AG10803 (cell line): ENCODE data around the gene RGL2.

Experiments
- DNase-seq: peaks from one replicate; pipeline ENCODE4 v3.0.0; 2010; ENCODE audit warnings: low read depth
- H3K4me3 ChIP-seq: 2 replicates; pipeline ENCODE4 v1.5.1; 2011; ENCODE audit warnings: mild to moderate bottlenecking, low read length, control low read depth
- CTCF ChIP-seq: conservative IDR thresholded peaks from 2 replicates; pipeline ENCODE4 v1.5.1; 2011; ENCODE audit warnings: mild to moderate bottlenecking, low read length, control low read depth, inconsistent platforms

Gene RGL2

GRCh38 chr6:33259032-33259431 is 39.7 kb downstream of the RGL2 start:
- no peak for TF ChIP-seq CTCF
- H3K4me3 ChIP-seq: no peak overlapping the region
- no peak for DNase-seq

DNA sequence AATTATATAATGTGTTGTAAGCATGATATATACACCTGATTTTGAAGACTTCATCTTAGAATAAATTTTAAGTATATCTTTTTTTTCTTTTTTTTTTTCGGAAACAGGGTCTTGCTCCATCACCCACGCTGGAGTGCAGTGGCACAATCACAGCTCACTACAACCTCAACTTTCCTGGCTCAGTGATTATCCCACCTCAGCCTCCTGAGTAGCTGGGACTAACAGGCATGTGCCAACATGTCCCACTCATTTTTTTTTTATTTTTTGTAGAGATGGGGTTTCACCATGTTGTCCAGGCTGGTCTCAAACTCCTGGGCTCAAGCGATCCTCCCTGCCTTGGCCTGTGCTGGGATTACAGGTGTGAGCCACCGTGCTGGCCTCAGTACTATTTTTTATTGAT is 44.2 kb downstream of the RGL2 start:
- no peak for TF ChIP-seq CTCF
- no peak for DNase-seq
- H3K4me3 ChIP-seq: no peak overlapping the region

- TF ChIP-seq CTCF: no peak
- no peak overlapping the region for H3K4me3 ChIP-seq
- peak; percentile 53 for DNase-seq
These were observed 46.0 kb downstream of the RGL2 start for GRCh38 chr6:33252759-33253158.

DNA sequence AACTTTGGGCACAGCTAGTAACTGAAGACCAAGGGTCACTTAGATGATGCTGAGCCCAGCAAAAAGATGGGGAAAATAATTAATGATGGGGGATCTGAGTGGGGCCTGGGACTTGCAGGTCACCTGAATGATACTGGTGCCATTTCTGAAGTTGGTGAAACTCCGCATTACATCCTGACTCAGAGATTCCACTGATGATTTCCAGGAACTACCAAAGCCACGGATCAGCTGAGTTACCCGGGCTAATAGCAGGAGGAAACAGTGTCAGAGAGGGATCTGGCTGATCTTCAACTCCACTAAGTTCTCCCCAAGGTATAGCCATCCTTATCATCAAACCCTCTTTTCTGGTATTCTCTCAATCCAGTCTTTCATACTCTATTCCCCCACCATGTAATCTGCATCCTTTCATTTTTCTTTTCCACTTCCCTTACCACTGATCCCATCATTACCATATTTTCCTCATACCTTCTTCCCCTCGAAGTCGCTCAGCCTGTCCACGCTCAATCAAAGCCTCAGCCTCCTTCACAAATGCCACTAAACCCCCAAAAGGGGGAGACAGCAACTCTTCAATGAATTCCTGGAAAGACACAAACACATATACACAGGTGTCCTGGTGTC is 47.2 kb downstream of the RGL2 start:
- peak; percentile 12 for DNase-seq
- no peak overlapping the region for H3K4me3 ChIP-seq
- TF ChIP-seq CTCF: no peak

DNA sequence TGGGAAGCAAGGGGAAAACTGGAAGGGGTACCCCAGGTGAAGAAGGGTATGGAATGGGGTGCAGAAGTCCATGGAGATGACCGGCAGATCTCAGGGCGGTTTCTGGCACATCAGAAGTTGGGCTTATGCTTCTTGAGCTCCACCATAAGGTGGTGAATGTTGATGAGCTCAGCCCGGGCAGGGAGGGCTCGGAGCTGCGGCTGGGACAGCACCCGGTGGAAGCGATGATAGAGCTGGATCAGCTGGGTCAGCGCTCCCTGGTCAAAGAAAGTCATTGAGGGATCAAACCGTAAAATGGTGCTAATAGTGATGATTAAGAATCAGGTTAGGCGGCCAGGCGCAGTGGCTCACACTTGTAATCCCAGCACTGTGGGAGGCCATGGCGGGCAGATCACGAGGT is 48.0 kb downstream of the RGL2 start:
- TF ChIP-seq CTCF: no peak
- DNase-seq: no peak
- H3K4me3 ChIP-seq: peak overlapping the region; percentile 22

DNA sequence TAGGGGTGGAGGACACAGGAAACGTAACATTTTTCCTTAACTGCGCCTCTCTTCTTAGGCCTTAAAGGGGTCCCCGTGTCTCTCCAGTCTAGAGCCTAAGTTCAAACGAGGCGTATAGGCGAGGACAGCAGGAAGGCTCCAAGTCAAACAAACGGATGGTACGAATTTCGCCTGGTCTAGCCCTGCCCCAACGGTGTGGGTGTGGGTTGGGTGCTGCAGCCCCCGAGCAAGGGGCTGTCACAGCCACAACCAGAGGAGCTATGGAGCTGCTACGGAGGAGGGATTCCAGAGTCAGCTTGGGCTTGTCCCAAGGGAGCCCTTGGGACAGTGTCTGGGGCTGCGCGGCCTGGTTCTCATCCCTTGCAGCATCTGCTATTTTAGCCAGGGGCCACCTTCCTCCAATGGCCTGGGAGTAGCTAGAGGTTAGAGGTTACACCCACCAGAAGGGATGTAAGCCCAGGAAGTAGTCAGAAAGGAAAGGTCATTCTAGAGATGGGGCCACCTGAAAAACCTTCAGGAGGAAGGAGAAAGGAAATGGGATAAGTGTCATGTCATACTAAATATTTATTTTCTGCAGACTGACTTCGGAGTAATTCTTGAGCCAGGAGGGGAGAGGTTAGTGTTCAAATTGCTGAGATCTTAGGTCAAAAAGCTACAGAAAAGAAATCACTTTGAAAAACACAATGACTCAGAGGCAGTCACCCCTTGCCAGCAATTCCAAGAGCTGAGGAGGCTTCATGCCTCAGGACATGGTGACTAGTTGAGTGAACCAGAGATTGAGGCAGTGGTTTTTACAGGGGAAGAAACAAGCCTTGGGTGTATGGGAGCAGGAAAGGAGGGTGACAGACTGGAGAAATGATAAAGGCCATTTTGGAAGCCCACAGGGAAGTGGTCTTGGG is 48.8 kb downstream of the RGL2 start:
- no peak for TF ChIP-seq CTCF
- peak overlapping the region; percentile 93 for H3K4me3 ChIP-seq
- DNase-seq: peak; percentile 79
